HG03045 (cell line): ENCODE results near the gene TMPRSS7.
"Not testable (repeated sequence)": the region's sequence is repeated elsewhere in the genome, so short reads cannot be mapped to it uniquely, and the experiment has no call there.

Source experiments
- ATAC-seq: cut with Tn5 transposase; IDR thresholded peaks from one replicate; pipeline ENCODE4 v1.9.1; 2021; ENCODE audit warnings: mild to moderate bottlenecking, moderate library complexity; ENCODE audit not compliant: unreplicated experiment

Gene TMPRSS7

GRCh38 chr3:112056451-112056929 lies 22.0 kb downstream of the TMPRSS7 start:
- ATAC-seq, result no peak

- ATAC-seq, result no peak
These were observed 25.0 kb downstream of the TMPRSS7 start for GRCh38 chr3:112059497-112059896.

- ATAC-seq, result no peak
These were observed 26.6 kb downstream of the TMPRSS7 start for GRCh38 chr3:112061152-112061551.

GRCh38 chr3:112072387-112073060 lies 38.0 kb downstream of the TMPRSS7 start:
- not testable (repeated sequence) for ATAC-seq

GRCh38 chr3:112074006-112074405 lies 39.5 kb downstream of the TMPRSS7 start:
- no peak for ATAC-seq

- ATAC-seq, result peak; percentile 53
These were observed 40.3 kb downstream of the TMPRSS7 start for GRCh38 chr3:112074616-112075497.

- no peak for ATAC-seq
These were observed 43.9 kb downstream of the TMPRSS7 start for GRCh38 chr3:112078125-112079083.

GRCh38 chr3:112083239-112083638 lies 48.7 kb downstream of the TMPRSS7 start:
- ATAC-seq, result no peak

- ATAC-seq, result no peak
These were observed 50.6 kb downstream of the TMPRSS7 start for GRCh38 chr3:112084980-112085705.

- no peak for ATAC-seq
These were observed 51.2 kb downstream of the TMPRSS7 start for GRCh38 chr3:112085735-112086075.

GRCh38 chr3:112086076-112086854 lies 51.7 kb downstream of the TMPRSS7 start, which contains the start of gene C3orf52:
TSS of gene C3orf52 (plus strand) at chr3:112086389. CDS start at chr3:112086408, 19 bp downstream.
- peak; percentile 96 for ATAC-seq

- ATAC-seq, result no peak
These were observed 52.5 kb downstream of the TMPRSS7 start for GRCh38 chr3:112086875-112087524.

GRCh38 chr3:112087746-112088145 lies 53.2 kb downstream of the TMPRSS7 start:
- no peak for ATAC-seq

GRCh38 chr3:112088944-112089343 lies 54.4 kb downstream of the TMPRSS7 start:
- no peak for ATAC-seq

- no peak for ATAC-seq
These were observed 55.7 kb downstream of the TMPRSS7 start for GRCh38 chr3:112089956-112090886.

- ATAC-seq, result no peak
These were observed 56.5 kb downstream of the TMPRSS7 start for GRCh38 chr3:112090887-112091586.

- ATAC-seq, result no peak
These were observed 58.1 kb downstream of the TMPRSS7 start for GRCh38 chr3:112092496-112093179.
